ENCODE measurements around the gene CACNB1.

CACNB1 gene

DNA sequence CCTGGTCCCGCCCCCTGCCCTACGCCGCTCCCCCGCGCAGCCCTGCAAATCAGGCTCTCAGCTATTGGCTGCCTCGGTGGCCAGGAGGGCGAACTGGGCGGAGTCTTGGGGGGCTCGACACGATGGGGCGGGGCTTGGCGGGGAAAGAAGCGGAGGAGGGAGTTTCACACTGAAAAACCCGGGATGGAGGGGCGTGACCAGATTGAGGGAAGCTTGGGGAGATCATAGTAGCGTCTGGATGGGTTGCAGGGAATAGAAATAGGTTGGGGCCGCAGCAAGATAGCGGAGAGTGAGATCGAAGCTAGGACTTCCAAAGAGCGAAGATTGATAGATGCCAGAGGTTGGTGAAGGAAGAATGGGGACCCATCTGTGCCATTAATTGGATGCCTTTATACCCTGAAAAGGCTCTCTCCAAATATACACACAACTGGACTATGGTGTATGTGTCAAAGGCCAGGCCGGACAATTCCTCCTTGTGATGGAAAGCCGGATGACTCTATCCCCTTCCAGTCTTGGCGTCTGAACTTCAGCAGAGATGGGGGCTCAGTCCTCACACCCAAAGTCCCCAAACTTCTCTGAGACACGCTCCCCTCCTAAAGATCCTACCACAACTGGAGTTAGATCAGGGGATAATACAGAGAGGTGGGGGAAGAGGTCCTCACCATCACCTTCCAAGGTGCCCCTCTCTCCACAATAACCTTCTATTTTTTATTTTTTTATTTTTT, 28.7 kb upstream of the CACNB1 start:
- DNase-seq (ENCODE audit: low spot score): peak; percentile 83

DNA sequence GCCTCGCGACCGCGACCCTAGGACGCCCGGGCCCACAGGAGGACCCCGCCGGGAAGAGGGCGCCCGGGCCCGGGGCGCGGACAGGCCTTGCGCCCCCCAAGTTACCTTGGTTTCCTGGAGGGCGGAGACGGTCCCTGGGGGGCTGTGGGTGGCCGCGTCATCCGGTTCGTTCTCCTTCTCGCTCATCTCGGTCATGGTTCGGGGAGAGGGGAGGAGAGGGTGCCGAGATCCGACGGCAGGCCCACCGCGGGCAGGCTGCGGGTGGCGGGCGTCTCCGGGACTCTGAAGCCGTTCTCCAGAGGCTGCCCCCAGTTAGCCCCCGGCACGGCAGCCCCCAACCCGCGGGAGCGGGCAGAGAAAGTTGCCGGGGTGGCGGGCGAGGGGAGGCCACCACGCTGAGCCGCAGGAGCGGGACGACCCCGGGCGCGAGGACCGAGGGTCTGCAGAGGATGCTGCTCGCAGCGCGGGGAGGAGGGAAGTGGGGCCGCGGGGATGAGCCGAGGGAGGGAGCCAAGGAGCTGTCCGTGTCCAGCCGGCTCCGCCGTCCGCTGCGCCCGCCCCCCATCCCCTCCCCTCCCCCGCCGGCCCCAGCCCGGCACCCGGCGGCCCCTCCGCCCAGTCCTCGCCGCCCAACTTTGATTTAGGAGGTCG, 28.0 kb upstream of the CACNB1 start, which contains the start of gene STAC2:
Gene STAC2 (minus strand): TSS at position 638 of the 651 bp plus-strand sequence. CDS start 443 bp downstream, at position 195.
- peak; percentile 59 for DNase-seq (ENCODE audit: low spot score)

- DNase-seq (ENCODE audit: low spot score): no peak
Observed at GRCh38 chr17:39224778-39225307, 27.4 kb upstream of the CACNB1 start.

- DNase-seq (ENCODE audit: low spot score): no peak
Observed at GRCh38 chr17:39223907-39224777, 26.7 kb upstream of the CACNB1 start.

DNA sequence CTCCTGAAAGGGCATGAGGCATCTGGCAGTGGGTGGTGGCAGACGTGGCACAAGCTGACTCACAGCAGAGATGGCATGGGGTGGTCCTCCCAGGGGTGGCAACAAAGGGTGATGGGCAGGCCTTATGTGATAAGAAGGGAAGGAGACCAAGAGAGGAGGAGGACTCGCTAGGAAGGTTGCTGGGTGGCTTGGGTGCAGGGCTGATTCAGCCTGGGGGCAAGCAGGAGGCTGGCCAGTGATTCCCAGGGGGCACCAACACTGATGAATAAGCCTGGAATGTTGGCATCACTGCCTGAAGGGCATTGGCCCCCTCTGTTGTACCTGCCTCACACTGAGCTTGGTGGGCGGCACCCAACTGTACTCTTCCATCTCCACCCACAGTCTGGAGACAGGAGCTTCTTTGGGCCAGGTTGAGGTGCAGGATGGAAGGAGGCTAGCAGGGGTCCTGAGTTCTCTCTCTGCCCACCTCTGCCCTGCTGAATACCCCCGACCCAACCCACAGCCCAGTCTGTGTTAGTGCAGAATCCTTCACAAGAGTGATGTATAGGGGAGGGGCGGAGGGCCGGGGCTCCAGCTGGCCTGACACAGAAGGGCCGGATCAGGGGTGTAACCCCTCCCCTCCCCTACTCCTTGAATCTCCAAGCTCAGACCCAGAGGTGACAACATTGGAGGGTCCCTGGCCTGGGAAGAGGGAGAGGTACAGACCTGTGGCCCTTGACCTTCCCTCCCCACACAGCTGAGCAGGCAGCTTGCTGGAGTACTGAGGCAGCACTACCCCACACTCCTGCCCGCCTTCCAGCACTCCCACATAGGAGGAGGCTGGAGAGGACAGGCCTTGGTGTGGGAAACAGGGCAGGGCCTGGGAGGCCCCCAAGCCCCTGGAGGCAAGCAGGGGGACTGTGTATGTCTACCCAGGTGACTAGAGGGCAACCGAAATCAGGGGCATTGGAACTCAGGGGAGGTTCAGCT, 25.7 kb upstream of the CACNB1 start:
- no peak for DNase-seq (ENCODE audit: low spot score)

DNA sequence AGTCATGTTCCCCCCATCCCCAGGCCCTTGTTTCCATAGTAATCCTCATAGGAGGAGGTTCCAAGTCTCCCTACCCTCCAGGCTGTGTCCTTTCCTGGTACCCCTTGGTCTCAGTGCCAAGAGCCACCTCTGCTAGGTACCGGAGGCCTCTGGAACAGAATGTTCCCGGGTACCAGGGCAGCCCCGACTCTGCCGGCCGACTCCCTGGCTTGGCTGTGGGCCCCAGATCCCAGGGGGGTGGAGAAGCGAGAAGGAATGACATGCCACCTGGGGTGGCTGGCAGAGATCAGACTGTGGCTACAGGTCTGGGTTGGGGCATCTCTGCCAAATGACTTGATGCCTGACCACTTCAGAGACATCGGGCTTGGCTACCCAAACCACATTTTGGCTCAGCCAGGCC, 24.7 kb upstream of the CACNB1 start:
- no peak for DNase-seq (ENCODE audit: low spot score)

DNA sequence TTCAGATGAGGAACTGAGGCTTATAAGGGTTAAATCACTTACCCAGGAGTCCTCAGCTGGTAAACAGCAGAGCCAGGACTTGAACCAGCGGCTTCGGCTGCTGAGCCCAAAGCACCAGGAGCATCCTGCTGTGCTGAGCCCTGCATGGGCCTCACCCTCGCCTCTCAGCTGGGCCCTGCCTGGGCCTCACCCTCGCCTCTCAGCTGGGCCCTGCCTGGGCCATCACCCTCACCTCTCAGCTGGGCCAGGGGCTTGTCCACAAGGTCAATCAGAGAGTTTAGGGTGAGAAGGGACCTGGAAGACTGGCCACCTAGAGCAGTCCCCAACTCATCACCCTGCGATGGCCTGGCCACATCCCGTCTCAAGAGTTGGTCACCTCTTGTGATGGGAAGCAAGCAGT, 24.1 kb upstream of the CACNB1 start:
- no peak for DNase-seq (ENCODE audit: low spot score)

DNA sequence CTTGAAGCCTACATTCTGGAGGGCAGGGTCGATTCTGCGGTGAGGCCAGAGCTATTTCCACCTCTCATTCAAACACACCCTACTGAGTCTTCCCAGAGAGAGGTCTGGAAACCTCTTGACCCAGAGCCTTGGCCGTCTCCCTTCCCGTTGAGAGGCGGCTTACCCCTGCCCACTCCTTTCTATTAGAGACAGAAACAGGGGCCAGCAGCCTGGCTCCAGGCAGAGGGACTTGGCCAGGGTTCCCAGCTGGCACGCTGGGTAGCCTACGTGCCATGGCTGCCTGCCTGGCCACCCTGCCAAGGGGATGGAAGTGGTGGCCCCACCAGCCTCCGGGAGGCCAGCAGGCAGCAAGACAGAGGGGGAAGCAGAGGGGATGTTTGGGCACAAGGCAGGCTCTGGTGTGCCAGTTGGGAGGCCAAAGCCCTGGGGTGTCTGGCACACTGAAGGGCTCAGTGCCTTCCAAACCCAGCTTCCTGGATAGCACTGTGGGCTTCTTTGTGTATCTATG, 22.2 kb upstream of the CACNB1 start:
- DNase-seq (ENCODE audit: low spot score): no peak

GRCh38 chr17:39218906-39219305, 21.4 kb upstream of the CACNB1 start:
- no peak for DNase-seq (ENCODE audit: low spot score)

DNA sequence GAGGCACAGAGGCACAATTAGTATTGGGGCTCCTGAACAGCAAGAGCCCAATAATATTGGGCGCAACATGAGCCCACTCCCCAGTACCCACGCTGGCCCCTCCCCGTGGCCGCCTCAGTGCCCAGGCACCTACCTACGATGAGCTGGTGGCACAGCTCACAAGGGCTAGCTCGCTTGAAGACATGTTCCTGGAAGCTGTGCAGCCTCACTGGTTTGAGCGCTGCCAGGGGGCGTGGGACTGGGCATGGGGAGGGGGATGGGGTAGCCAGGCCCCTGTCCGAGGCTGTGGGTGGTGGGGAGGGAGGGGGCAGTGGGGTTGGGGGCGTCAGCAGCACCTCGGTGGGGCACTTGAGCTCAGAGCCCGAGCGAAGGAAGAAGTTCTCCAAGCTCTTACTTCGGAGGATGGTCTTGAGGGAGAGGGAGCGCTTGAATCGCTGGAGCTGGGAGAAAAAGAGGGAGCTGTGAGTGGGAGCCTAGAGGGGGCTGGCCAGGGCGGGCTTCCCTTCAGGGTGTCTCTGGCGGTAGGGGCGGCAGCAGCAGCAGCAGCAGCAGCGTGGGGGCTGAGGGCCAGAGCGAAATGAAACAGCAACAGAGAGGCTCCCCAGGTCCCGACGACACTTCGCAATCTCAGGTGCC, 20.4 kb upstream of the CACNB1 start:
- DNase-seq (ENCODE audit: low spot score): no peak

GRCh38 chr17:39213852-39214251, 16.4 kb upstream of the CACNB1 start:
- DNase-seq (ENCODE audit: low spot score): no peak

DNA sequence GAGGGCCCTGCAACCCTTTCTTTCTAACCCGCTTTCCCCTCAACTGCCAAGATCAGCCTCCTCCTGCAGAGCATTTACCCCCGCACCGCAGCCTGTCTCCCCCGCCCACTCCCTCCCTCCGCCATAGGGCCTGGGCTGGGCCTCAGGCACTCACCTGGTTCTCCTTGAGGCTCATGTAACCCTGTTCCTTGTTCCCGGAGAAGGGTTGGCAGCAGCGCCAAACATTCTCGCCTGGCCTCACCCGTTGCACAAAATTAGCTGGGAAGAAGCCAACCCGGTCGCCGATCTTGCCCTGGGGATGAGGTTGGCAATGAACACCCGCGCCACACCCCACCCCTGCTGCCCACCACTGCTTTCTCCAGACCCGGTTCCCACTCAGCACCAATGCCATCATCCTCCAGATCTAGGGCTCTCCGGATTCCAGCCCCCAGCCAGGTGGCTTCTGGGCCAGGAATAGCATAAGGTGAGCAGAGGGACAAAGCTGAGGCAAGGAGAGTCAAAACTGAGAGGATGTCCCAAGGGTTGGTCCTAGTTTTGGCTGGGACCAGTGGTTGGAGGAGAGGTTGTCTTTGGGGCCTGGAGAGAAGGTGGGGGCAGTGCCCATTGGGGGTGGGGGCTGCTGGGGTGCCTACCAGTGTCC, 15.5 kb upstream of the CACNB1 start:
- DNase-seq (ENCODE audit: low spot score): no peak

- no peak for DNase-seq (ENCODE audit: low spot score)
Observed at GRCh38 chr17:39212195-39212810, 14.8 kb upstream of the CACNB1 start.

DNA sequence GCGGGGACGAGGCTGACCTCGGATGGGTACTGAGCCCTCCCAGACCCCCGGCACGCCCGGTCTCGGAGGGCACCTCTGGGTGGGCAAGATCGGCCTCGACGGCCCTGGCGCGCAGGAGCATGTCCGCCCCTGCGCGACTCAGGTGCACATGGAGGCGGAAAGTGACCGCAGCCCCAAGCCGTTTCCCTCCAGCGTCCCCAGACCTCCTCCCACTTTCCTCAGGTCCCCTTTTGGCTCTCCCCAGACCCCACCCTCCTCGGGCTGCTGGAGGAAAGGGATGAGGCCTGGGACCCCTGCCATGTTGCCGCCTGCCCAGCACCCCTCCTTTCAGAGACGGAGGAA, 12.6 kb upstream of the CACNB1 start:
- no peak for DNase-seq (ENCODE audit: low spot score)

GRCh38 chr17:39209317-39210092, 12.0 kb upstream of the CACNB1 start:
- DNase-seq (ENCODE audit: low spot score): no peak

DNA sequence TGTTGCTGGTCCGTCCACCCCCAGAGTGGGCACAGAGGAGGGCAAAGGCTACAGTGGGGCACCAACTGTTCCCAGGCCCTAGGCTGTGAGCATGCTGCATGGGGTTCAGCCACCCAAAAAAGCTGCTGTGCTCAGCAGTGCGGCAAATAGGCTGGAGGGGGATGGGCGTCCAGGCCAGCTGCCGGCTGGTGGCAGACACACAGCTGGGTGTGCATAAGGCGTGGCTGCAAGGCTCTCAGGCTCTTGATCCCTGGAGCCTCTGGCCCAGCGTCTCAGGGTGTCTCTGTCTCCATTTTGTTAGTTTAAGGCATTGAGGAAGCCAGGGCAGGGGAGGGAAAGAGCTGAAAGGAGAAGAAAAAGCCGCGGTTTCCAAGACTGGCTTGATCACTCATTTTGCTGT, 11.4 kb upstream of the CACNB1 start:
- DNase-seq (ENCODE audit: low spot score): no peak

- no peak for DNase-seq (ENCODE audit: low spot score)
Observed at GRCh38 chr17:39208136-39208535, 10.7 kb upstream of the CACNB1 start.

DNA sequence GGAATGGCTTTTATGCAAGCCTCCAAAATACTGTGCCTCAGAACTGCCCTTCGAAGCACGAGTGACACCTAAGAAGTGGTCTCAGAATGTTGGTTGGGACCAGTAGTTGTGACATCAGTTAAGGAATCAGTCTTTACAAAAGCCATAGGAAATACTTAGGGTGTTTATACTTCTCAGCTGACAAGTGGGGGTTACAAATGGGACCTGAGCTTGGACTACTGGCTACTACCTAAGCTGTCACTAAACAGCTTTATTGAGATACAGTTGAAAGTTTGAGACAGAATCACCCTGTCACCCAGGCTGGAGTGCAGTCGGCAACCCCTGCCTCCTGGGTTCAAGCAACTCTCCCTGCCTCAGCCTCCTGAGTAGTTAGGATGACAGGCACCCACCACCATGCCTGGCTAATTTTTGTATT, 7.7 kb upstream of the CACNB1 start:
- no peak for DNase-seq (ENCODE audit: low spot score)

DNA sequence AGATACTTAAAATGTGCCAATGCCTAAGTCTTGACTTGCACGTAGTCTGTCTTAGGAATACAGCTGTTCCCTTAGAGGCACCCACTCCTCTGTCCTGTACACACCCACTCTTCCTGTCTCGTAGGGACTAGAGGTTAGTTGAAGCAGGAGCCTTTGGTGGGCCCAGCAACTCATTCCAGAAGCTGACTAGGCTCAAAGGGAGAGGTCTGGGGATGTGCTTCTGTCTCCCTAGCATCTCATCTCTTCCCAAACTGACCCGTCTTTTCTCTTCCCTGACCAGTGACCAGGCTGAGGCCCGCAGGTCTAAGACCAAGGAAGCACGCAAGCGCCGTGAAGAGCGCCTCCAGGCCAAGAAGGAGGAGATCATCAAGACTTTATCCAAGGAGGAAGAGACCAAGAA, 6.8 kb upstream of the CACNB1 start:
- no peak for DNase-seq (ENCODE audit: low spot score)
